Cardiac muscle cell (in vitro differentiated cells and primary cell): ENCODE results near the gene CAPN2. TPM values are rescaled to one million over a fixed set of nuclear protein-coding genes. Genes with fewer than 3 reads are reported as not detected.
A peak's percentile ranks its signal among the peaks of the same experiment; 100 is the strongest.
"Not testable (repeated sequence)": the region's sequence is repeated elsewhere in the genome, so short reads cannot be mapped to it uniquely, and the experiment has no call there.

ENCODE experiments used
- DNase-seq, 2 donors: peaks; one replicate each; pipeline versions ENCODE4 v3.0.0 to v3.0.0-alpha.2; 2010 to 2017; ENCODE audit warnings: low read depth in 1 of 2, low spot score in 1 of 2
- H3K27ac ChIP-seq: fragments of 200-600 bp; sonication (generic); 2 replicates; pipeline ENCODE4 v1.5.1; 2016
- H3K27me3 ChIP-seq: fragments of 200-600 bp; sonication (generic); 2 replicates; pipeline ENCODE4 v1.6.0; 2016; ENCODE audit warnings: control low read depth
- H3K36me3 ChIP-seq: fragments of 200-600 bp; sonication (generic); 2 replicates; pipeline ENCODE4 v1.5.1; 2016; ENCODE audit warnings: control low read depth
- H3K4me1 ChIP-seq: fragments of 200-600 bp; sonication (generic); 2 replicates; pipeline ENCODE4 v1.8.1; 2017; ENCODE audit warnings: low read depth, mild to moderate bottlenecking, mixed run types
- H3K4me3 ChIP-seq: fragments of 200-600 bp; sonication (generic); 2 replicates; pipeline ENCODE4 v1.5.1; 2016; ENCODE audit warnings: mild to moderate bottlenecking
- H3K9me3 ChIP-seq: fragments of 200-600 bp; sonication (generic); 2 replicates; pipeline ENCODE4 v1.5.1; 2017; ENCODE audit warnings: low read depth, mild to moderate bottlenecking, control low read depth
- polyA plus RNA-seq: library from polyadenylated mRNA; unstranded; fragments of >200 nt; fragmentation: Nextera tagmentation; extraction: Ambion mirVana; gene quantifications from 2 replicates; pipeline ENCODE4 v1.2.1, GENCODE V29; 2016
- total RNA-seq: library from RNA; depleted of rRNA; stranded (reverse); fragments of >200 nt; gene quantifications from 2 replicates; pipeline ENCODE4 v1.2.3, GENCODE V29; 2016
- TF ChIP-seq, protein P1 (sequence below): IDR thresholded peaks from 2 replicates; pipeline ENCODE4 v1.5.1; 2012; ENCODE audit warnings: low read depth, mild to moderate bottlenecking, low read length

The CAPN2 gene
- total and polyA plus RNA-seq, 2 experiments from 2014 or later = 65.5 to 110 TPM

DNA sequence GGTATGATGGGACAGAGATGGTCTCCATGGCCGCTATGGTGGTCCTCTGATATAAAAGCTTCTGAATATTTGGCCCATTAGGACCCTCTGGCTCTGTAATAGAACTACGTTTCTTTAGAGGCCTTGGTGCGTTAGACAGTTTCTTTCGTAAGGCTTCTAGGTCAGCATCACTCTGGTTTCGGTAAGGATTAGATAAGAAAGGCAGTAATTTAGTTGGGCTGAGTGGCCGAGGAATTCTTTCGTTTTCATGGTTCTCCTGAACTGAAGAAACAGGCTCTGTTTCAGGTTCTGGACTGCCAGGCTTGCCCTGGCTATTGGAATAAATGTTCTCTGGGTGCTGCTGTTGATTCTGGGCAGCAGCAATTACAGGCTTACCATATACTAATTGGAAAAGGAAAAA lies 83.9 kb downstream of the CAPN2 start:
- H3K36me3 ChIP-seq = peaks cover 85% of the 10 kb centered on the region

DNA sequence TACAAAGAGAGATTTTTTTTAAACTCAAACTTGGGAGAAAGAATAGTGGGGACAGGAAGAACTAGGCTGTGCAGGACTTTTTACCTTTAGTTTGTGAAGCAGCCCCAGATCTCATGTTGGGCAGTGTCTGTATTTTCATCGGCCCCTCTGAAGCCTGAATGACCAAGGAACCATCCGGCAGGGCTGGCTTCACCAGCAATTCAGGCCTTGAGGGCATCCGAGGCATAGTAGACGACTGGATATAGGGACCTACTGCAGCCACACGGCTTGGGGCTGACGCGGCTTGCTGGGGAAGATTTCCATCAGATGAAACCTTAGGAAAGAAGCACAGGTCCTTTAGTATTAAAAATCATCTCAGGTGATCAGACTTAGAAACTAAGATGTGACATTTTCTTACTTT lies 89.7 kb downstream of the CAPN2 start:
- TF ChIP-seq, protein P1, sequence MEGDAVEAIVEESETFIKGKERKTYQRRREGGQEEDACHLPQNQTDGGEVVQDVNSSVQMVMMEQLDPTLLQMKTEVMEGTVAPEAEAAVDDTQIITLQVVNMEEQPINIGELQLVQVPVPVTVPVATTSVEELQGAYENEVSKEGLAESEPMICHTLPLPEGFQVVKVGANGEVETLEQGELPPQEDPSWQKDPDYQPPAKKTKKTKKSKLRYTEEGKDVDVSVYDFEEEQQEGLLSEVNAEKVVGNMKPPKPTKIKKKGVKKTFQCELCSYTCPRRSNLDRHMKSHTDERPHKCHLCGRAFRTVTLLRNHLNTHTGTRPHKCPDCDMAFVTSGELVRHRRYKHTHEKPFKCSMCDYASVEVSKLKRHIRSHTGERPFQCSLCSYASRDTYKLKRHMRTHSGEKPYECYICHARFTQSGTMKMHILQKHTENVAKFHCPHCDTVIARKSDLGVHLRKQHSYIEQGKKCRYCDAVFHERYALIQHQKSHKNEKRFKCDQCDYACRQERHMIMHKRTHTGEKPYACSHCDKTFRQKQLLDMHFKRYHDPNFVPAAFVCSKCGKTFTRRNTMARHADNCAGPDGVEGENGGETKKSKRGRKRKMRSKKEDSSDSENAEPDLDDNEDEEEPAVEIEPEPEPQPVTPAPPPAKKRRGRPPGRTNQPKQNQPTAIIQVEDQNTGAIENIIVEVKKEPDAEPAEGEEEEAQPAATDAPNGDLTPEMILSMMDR = no peak
- Histone ChIP-seq H3K9me3 (no peaks in the 10 kb centered on the region), H3K27me3 (no peaks in the 10 kb centered on the region), H3K4me1 (peaks cover 7% of the 10 kb centered on the region), H3K4me3 (no peak overlapping the region), H3K36me3 (peaks cover 75% of the 10 kb centered on the region), H3K27ac (no peak overlapping the region)
- DNase-seq = no peak

More for the DNA sequence above, 83.9 kb downstream of the CAPN2 start:
- no peaks in the 10 kb centered on the region for H3K4me1 ChIP-seq
- no peaks in the 10 kb centered on the region for H3K27me3 ChIP-seq
- TF ChIP-seq, protein P1 = no peak
- H3K4me3 ChIP-seq = no peak overlapping the region
- no peak for DNase-seq
- no peaks in the 10 kb centered on the region for H3K9me3 ChIP-seq
- H3K27ac ChIP-seq = no peak overlapping the region

- peaks cover 73% of the 10 kb centered on the region for H3K36me3 ChIP-seq
- H3K27ac ChIP-seq = peak overlapping the region; percentile 41
- no peak overlapping the region for H3K4me3 ChIP-seq
- peaks cover 7% of the 10 kb centered on the region for H3K4me1 ChIP-seq
- no peak for DNase-seq
- no peaks in the 10 kb centered on the region for H3K9me3 ChIP-seq
- TF ChIP-seq, protein P1 = no peak
- no peaks in the 10 kb centered on the region for H3K27me3 ChIP-seq
Measured at GRCh38 chr1:223802602-223803001, 90.3 kb downstream of the CAPN2 start.

- no peaks in the 10 kb centered on the region for H3K27me3 ChIP-seq
- H3K4me1 ChIP-seq = peaks cover 7% of the 10 kb centered on the region
- H3K27ac ChIP-seq = no peak overlapping the region
- TF ChIP-seq, protein P1 = no peak
- DNase-seq = no peak
- H3K36me3 ChIP-seq = peaks cover 70% of the 10 kb centered on the region
- H3K9me3 ChIP-seq = no peaks in the 10 kb centered on the region
- H3K4me3 ChIP-seq = no peak overlapping the region
Measured at GRCh38 chr1:223803211-223803610, 90.9 kb downstream of the CAPN2 start.

GRCh38 chr1:223809905-223810304 lies 97.6 kb downstream of the CAPN2 start:
- not testable (repeated sequence) for H3K4me1 ChIP-seq, H3K9me3 ChIP-seq, H3K4me3 ChIP-seq, DNase-seq, H3K27me3 ChIP-seq, H3K27ac ChIP-seq
- H3K36me3 ChIP-seq = peaks cover 35% of the 10 kb centered on the region

- no peak for DNase-seq
- Histone ChIP-seq H3K27me3 (no peaks in the 10 kb centered on the region), H3K4me1 (peaks cover 10% of the 10 kb centered on the region), H3K27ac (no peak overlapping the region), H3K36me3 (peaks cover 35% of the 10 kb centered on the region), H3K9me3 (no peaks in the 10 kb centered on the region), H3K4me3 (no peak overlapping the region)
- TF ChIP-seq, protein P1 = no peak
Measured at GRCh38 chr1:223810586-223810985, 98.2 kb downstream of the CAPN2 start.
